Psoas muscle (tissue), 8 donors: ENCODE data around the gene SPRN. TPM values are rescaled to one million over a fixed set of nuclear protein-coding genes. Genes with fewer than 3 reads are reported as not detected.
"Not testable (repeated sequence)": the region's sequence is repeated elsewhere in the genome, so short reads cannot be mapped to it uniquely, and the experiment has no call there.

ENCODE experiments used
- ATAC-seq, 4 donors: fragments of 200-7000 bp; cut with Tn5 transposase; one replicate each; pipeline ENCODE4 v1.9.1; 2020; ENCODE audit warnings: moderate library complexity in 3 of 4, mild to moderate bottlenecking in 2 of 4
- DNase-seq, 2 donors: peaks; one replicate each; pipeline ENCODE4 v3.0.0-alpha.2; 2020
- H3K27ac ChIP-seq: fragments of 200-600 bp; one replicate; pipeline ENCODE4 v1.8.0; 2022
- H3K27me3 ChIP-seq, 3 donors: fragments of 200-600 bp in 1 of 3; one replicate each; pipeline versions ENCODE4 v1.6.1 to v1.8.0; 2013 to 2022; ENCODE audit warnings: low read length in 2 of 3, mild to moderate bottlenecking in 2 of 3, moderate library complexity in 1 of 3; ENCODE audit not compliant: insufficient read depth in 3 of 3
- H3K36me3 ChIP-seq, 2 donors: fragments of 200-600 bp in 1 of 2; one replicate each; pipeline versions ENCODE4 v1.6.1 to v1.8.0; 2013 to 2022; ENCODE audit warnings: low read depth in 1 of 2, mild to moderate bottlenecking in 1 of 2, moderate library complexity in 1 of 2; ENCODE audit not compliant: insufficient read depth in 1 of 2
- H3K4me1 ChIP-seq: fragments of 200-600 bp; one replicate; pipeline ENCODE4 v1.8.0; 2022
- H3K4me3 ChIP-seq: fragments of 200-600 bp; one replicate; pipeline ENCODE4 v1.8.0; 2022; ENCODE audit warnings: mild to moderate bottlenecking
- H3K9me3 ChIP-seq: fragments of 200-600 bp; one replicate; pipeline ENCODE4 v1.8.0; 2022
- CTCF ChIP-seq: fragments of 200-600 bp; IDR thresholded peaks from one replicate; pipeline ENCODE4 v1.8.0; 2022; ENCODE audit warnings: antibody characterized with exemption
- WGBS, 3 donors: extraction: QIAGEN DNeasy Blood & Tissue Kit; methylation state at CpG; one replicate each; pipeline versions ENCODE4 v1.1.6 to v1.1.7; 2013; 5-methylcytosine and 5-hydroxymethylcytosine counted together
- intact Hi-C, 2 donors: fragments of 100-400 bp; cut with DNase I; formaldehyde crosslinking; loops; one replicate each; pipeline versions ENCODE4 v1.11.0 to v1.14.2; 2022
- polyA plus RNA-seq, 3 donors: library from polyadenylated mRNA; stranded (reverse); fragments of 200-250 nt; gene quantifications; one replicate each; pipeline ENCODE4 v1.2.3, GENCODE V29; 2013
- total RNA-seq, 4 donors: library from RNA; stranded (reverse); fragmentation: NEBNext Ultra II Directional in 2 of 4; extraction: Animal tissue kit (Norgen Biotek cat#: 25700) in 2 of 4; gene quantifications; one replicate each; pipeline versions ENCODE4 v1.2.1 to v1.2.4, GENCODE V29; 2021 to 2023
- donor health status: healthy with polysubstance abuse.
- donor health status: DM: no; HTN: no; CAD: no; lungs with moderate emphysema.
- donor health status: Bipolar disorder and iron deficiency.
- donor health status: healthy.
- donor health status: DM: yes; HTN: yes; CAD: no.
- donor health status: DM: no; HTN: no; CAD: no.
- donor health status: DM: no; HTN: no; CAD: no.
- donor health status: DM: yes; HTN: yes; CAD: no.

SPRN gene
- total and polyA plus RNA-seq, 7 donors, result 0.08 to 0.22 (median 0.12) TPM; not detected in 4

GRCh38 chr10:133440633-133441285, 16.3 kb upstream of the SPRN start:
- Histone ChIP-seq H3K4me1 (no peaks in the 10 kb centered on the region), H3K9me3 (no peaks in the 10 kb centered on the region), H3K4me3 (no peak overlapping the region), H3K27ac (no peak overlapping the region), H3K27me3 (peaks cover 0 to 3% (median 0%) of the 10 kb centered on the region in 3 donors), H3K36me3 (no peaks in the 10 kb centered on the region)
- ATAC-seq (no peak), DNase-seq (no peak)
- no peak for TF ChIP-seq CTCF
- intact Hi-C loops, result no loop called here
- 93 to 96% (median 95%) methylated on average over 17 to 18 of the region's 18 CpGs for WGBS, 3 donors

- no peak for TF ChIP-seq CTCF
- H3K36me3 ChIP-seq, result no peaks in the 10 kb centered on the region
- intact Hi-C loops, result no loop called here
- no peak overlapping the region for H3K4me3 ChIP-seq
- H3K27me3 ChIP-seq, result no peaks in the 10 kb centered on the region
- H3K27ac ChIP-seq, result no peak overlapping the region
- no peaks in the 10 kb centered on the region for H3K4me1 ChIP-seq
- peaks cover 3% of the 10 kb centered on the region for H3K9me3 ChIP-seq
- DNase-seq (no peak), ATAC-seq (no peak)
- 78 to 85% (median 80%) methylated on average over 25 of the region's 25 CpGs for WGBS, 3 donors
Measured at GRCh38 chr10:133439517-133440461, 15.4 kb upstream of the SPRN start.

- no peak for DNase-seq
- 77 to 85% (median 82%) methylated on average over 11 of the region's 11 CpGs for WGBS, 3 donors
Measured at GRCh38 chr10:133438711-133439273, 14.4 kb upstream of the SPRN start.

GRCh38 chr10:133432789-133433188, 8.4 kb upstream of the SPRN start:
- DNase-seq, H3K27me3 ChIP-seq, H3K4me1 ChIP-seq, H3K36me3 ChIP-seq, H3K27ac ChIP-seq, H3K4me3 ChIP-seq, intact Hi-C loops: not testable (repeated sequence)
- 60 to 83% (median 78%) methylated on average over 3 to 5 of the region's 25 CpGs for WGBS, 3 donors
- ATAC-seq, result peak in 1 of 4 donors; percentile 40
- peaks cover 11% of the 10 kb centered on the region for H3K9me3 ChIP-seq

More at GRCh38 chr10:133438711-133439273, 14.4 kb upstream of the SPRN start:
- Histone ChIP-seq H3K36me3 (no peaks in the 10 kb centered on the region), H3K27ac (no peak overlapping the region), H3K27me3 (no peaks in the 10 kb centered on the region), H3K9me3 (peaks cover 3% of the 10 kb centered on the region), H3K4me3 (no peak overlapping the region), H3K4me1 (no peaks in the 10 kb centered on the region)
- intact Hi-C loops, result no loop called here
- ATAC-seq, result peak in 1 of 4 donors; percentile 13
- no peak for TF ChIP-seq CTCF

GRCh38 chr10:133431888-133432613, 7.6 kb upstream of the SPRN start:
- peaks cover 11% of the 10 kb centered on the region for H3K9me3 ChIP-seq
- H3K36me3 ChIP-seq, H3K27ac ChIP-seq, H3K4me3 ChIP-seq, intact Hi-C loops, DNase-seq, H3K4me1 ChIP-seq, H3K27me3 ChIP-seq: not testable (repeated sequence)
- WGBS, 3 donors, result 59 to 80% (median 66%) methylated on average over 4 to 6 of the region's 9 CpGs
- ATAC-seq, result peak in 3 of 4 donors; percentile 19 to 36 (median 23)

GRCh38 chr10:133429571-133429970, 5.1 kb upstream of the SPRN start:
- not testable (repeated sequence) for DNase-seq, H3K36me3 ChIP-seq, H3K27me3 ChIP-seq, ATAC-seq, H3K9me3 ChIP-seq, H3K27ac ChIP-seq, H3K4me3 ChIP-seq, H3K4me1 ChIP-seq
- WGBS, 3 donors, result 87 to 92% (median 91%) methylated on average over 4 of the region's 4 CpGs
- intact Hi-C loops, result loop anchor here in 1 of 2 donors (5.0 kb wide), 1 partner anchor 138 kb away; the partner anchor contains the start of gene SYCE1

- no CpG with 5 or more reads among the region's 46 CpGs for WGBS, 3 donors
- DNase-seq, intact Hi-C loops, H3K4me3 ChIP-seq, H3K4me1 ChIP-seq, H3K27ac ChIP-seq, H3K9me3 ChIP-seq: not testable (repeated sequence)
- Histone ChIP-seq H3K27me3 (peaks cover 0 to 15% (median 8%) of the 10 kb centered on the region in 3 donors), H3K36me3 (peaks cover 0 to 23% of the 10 kb centered on the region in 2 donors)
- peak; percentile 18 to 29 (median 23) for ATAC-seq
Measured at GRCh38 chr10:133424102-133424501, 323 bp downstream of the SPRN start.
